BJ (cell line): ENCODE results near the gene BEAN1. TPM values are rescaled to one million over a fixed set of nuclear protein-coding genes. Genes with fewer than 3 reads are reported as not detected.

ENCODE experiments used
- CTCF ChIA-PET: fragments of 350-600 bp; formaldehyde crosslinking; extraction: SDS; loops from one replicate; lab custom pipeline; 2021; ENCODE audit warnings: antibody characterized with exemption, inconsistent platforms; lab: Yijun Ruan, JAX
- POLR2A ChIA-PET: fragments of 300-600 bp; sonication (Branson Sonifier 250); formaldehyde crosslinking; extraction: SDS; loops from one replicate; lab custom pipeline; 2021; ENCODE audit warnings: antibody characterized with exemption; lab: Charles Lee
- DNase-seq: peaks from one replicate; pipeline ENCODE4 v3.0.0-alpha.2; 2011; ENCODE audit warnings: low read depth
- H3K27me3 ChIP-seq: 2 replicates; pipeline ENCODE4 v1.6.0; 2011; ENCODE audit warnings: low read length; ENCODE audit not compliant: control insufficient read depth, insufficient read depth
- H3K36me3 ChIP-seq: 2 replicates; pipeline ENCODE4 v1.5.1; 2011; ENCODE audit warnings: low read length; ENCODE audit not compliant: control insufficient read depth, insufficient read depth
- H3K4me3 ChIP-seq: 2 replicates; pipeline ENCODE4 v1.5.1; 2011; ENCODE audit warnings: low read depth, mild to moderate bottlenecking, control low read depth, low read length
- polyA plus RNA-seq: library from polyadenylated mRNA; depleted of rRNA; stranded (reverse); fragments of >200 nt; gene quantifications from 2 replicates; pipeline ENCODE4 v1.2.3, GENCODE V29; 2011
- TF ChIP-seq, protein P1 (sequence below): IDR thresholded peaks from 2 replicates; pipeline ENCODE4 v1.5.1; 2011; ENCODE audit warnings: low read depth, mild to moderate bottlenecking, control low read depth, inconsistent platforms, low read length, moderate library complexity; ENCODE audit not compliant: insufficient read depth

BEAN1 gene
- polyA plus RNA-seq, 1 experiment: not detected

DNA sequence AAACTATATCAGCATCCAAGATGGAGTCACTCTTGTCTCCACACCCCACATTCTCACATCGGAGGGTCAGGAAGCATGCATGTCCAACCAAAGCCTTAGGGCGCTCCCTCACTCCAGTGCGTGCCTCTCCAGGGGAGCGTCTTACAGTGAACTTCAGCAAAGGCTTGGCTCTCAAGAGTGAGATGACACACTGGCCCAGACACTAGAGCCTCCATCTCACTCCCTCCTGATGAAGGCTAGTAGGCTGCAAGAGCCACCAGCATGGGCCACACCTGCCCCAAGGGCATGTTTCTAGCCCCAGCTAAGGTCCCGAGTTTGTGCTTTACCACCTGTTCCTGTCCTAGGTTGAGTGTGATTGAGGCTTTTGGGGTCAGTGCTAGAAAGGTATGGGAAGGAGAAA lies 40.5 kb downstream of the BEAN1 start:
- H3K36me3 ChIP-seq: no peaks in the 10 kb centered on the region
- no peak for DNase-seq
- H3K4me3 ChIP-seq: no peak overlapping the region
- ChIA-PET POLR2A (no interaction called here), CTCF (interaction anchor here (1.1 to 2.6 kb wide), 2 partner anchors 10 to 17 kb away, joined by 3 to 13 read pairs; no protein-coding TSS in a partner anchor)
- peaks cover 11% of the 10 kb centered on the region for H3K27me3 ChIP-seq
- TF ChIP-seq, protein P1, sequence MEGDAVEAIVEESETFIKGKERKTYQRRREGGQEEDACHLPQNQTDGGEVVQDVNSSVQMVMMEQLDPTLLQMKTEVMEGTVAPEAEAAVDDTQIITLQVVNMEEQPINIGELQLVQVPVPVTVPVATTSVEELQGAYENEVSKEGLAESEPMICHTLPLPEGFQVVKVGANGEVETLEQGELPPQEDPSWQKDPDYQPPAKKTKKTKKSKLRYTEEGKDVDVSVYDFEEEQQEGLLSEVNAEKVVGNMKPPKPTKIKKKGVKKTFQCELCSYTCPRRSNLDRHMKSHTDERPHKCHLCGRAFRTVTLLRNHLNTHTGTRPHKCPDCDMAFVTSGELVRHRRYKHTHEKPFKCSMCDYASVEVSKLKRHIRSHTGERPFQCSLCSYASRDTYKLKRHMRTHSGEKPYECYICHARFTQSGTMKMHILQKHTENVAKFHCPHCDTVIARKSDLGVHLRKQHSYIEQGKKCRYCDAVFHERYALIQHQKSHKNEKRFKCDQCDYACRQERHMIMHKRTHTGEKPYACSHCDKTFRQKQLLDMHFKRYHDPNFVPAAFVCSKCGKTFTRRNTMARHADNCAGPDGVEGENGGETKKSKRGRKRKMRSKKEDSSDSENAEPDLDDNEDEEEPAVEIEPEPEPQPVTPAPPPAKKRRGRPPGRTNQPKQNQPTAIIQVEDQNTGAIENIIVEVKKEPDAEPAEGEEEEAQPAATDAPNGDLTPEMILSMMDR: no peak

DNA sequence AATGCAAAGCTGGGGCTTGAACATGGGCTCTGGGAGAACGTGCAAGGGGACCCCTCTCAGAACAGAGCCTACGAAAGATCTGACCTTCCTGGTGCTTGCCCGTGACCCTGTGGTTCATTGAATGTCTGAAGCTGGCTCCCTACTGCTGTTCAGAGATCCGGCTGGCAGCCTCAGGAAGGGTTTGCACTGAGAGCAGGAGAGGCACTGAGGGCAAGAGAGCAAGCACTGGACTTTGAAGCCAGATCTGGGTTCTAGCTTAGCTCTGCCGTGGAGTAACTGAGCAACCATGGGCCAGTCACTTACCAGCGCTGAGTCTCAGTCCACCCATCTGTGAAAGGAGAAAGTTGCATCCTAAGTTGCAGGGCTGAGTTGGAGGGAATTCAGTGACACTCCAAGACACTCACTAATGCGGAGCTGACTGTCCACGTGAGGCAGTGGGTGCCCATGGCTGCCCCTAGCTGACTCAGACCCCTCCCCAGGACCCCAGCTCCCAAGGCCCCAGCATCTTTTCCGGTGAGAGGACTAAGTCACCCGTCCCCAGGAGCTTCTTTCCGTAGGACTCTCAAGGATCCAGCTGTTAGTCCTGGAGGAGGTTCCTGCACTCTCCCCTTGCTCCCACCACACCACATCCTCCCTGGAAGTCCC lies 41.3 kb downstream of the BEAN1 start:
- no peak for DNase-seq
- no peaks in the 10 kb centered on the region for H3K36me3 ChIP-seq
- H3K4me3 ChIP-seq: no peak overlapping the region
- TF ChIP-seq, protein P1: no peak
- ChIA-PET CTCF (interaction anchor here (1.1 to 2.6 kb wide), 4 partner anchors 9 to 25 kb away, joined by 3 to 13 read pairs (median 4); no protein-coding TSS in a partner anchor), POLR2A (no interaction called here)
- peaks cover 10% of the 10 kb centered on the region for H3K27me3 ChIP-seq

DNA sequence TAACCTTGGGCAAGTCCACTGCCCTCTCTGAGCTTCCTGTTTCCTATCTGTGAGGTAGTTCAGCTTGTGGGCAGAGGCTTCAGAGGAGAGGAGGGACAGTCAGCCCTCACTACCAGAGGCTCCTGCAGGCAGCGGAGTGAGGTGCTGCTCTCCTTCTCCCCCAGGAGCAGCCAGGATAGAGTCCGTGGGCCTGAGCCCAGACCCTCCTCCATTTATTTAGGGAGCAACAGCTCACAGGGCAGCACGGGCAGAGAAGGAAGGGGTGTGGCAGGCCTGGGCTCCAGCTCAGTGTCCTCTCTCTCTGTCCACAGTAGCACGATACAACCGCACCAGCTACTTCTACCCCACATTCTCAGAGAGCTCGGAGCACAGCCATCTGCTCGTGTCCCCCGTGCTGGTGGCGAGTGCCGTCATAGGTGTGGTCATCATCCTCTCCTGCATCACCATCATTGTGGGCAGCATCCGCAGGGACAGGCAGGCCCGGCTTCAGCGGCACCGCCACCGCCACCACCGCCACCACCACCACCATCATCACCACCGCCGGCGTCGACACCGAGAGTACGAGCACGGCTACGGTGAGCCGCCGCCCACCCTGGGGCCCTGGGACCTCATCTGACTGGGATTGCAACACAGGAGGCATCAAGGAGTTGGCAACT lies 42.3 kb downstream of the BEAN1 start:
- no peaks in the 10 kb centered on the region for H3K36me3 ChIP-seq
- TF ChIP-seq, protein P1: no peak
- no peak for DNase-seq
- ChIA-PET CTCF (interaction anchor here (1.3 to 2.6 kb wide), 3 partner anchors 8 to 26 kb away, joined by 3 to 13 read pairs (median 6); no protein-coding TSS in a partner anchor), POLR2A (no interaction called here)
- H3K27me3 ChIP-seq: peaks cover 10% of the 10 kb centered on the region
- H3K4me3 ChIP-seq: no peak overlapping the region

DNA sequence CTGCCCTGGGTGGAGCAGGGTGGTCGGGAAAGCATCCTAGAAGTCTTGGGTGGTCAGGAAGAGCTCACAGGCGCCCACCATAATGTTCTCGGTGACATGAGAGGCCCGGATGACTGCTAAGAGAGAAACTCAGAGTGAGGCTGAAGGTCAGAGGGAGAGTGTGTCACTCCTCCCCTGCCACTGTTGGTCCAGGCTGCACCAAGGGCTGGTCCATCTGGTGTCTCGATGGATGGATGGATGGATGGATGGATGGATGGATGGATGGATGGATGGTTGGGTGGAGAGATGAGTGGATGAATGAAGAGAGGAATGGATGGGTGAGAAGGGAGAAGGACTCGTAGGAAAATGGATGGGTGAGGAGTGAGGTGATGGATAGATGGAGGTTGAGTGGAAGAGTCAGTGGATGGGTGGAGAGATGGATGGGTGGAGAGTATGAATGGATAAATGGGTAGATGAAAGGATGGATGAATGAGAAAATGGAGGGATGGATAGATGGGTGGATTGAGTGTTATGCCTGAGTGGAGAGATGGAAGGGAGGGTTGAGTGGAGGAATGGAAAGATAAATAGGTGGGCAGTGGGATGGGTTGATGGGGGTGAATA lies 43.0 kb downstream of the BEAN1 start:
- POLR2A ChIA-PET: no interaction called here
- CTCF ChIA-PET: interaction anchor here (1.7 to 2.6 kb wide), 2 partner anchors 8 to 17 kb away, joined by 6 to 13 read pairs; no protein-coding TSS in a partner anchor
- TF ChIP-seq, protein P1: no peak
- H3K4me3 ChIP-seq: no peak overlapping the region
- H3K27me3 ChIP-seq: peaks cover 10% of the 10 kb centered on the region
- H3K36me3 ChIP-seq: no peaks in the 10 kb centered on the region
- DNase-seq: no peak

DNA sequence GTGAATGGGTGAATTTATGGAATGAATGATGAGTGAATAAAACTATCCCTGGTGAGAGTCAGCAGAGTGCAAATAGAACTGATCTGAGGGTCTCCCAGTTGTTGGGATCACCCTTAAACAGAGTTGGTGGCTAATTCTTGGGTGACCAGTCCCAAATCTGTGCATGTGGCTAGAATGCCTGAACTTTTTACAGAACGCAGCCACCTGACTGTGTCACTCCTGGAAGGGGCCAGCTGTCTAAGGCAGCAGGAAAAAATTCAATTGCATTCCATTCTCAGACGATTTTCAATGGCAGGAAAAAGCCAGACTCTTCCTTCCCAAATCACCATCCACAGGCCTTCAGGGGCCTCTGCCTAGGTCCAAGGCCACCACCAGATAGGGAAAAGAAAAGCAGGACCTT lies 43.5 kb downstream of the BEAN1 start:
- H3K4me3 ChIP-seq: no peak overlapping the region
- TF ChIP-seq, protein P1: no peak
- POLR2A ChIA-PET: no interaction called here
- H3K27me3 ChIP-seq: peaks cover 14% of the 10 kb centered on the region
- no peaks in the 10 kb centered on the region for H3K36me3 ChIP-seq
- DNase-seq: no peak
- CTCF ChIA-PET: no interaction called here
